Measurements from ENCODE around the gene CILP. TPM values are rescaled to one million over a fixed set of nuclear protein-coding genes. Genes with fewer than 3 reads are reported as not detected.

CILP gene
- total and polyA plus RNA-seq, 2 of the 13 experiments (the other 11 are each of a cell fraction or from before 2014, with no cell fraction given) = 0.03 TPM; not detected in 1

- ATAC-seq = no peak
- Histone ChIP-seq H3K4me1 (ENCODE audit: insufficient read depth, low read length) (peaks cover 23% of the 10 kb centered on the region), H2AFZ (ENCODE audit: low read length) (no peak overlapping the region), H3K9me3 (ENCODE audit: low read length) (no peaks in the 10 kb centered on the region), H3K4me3 (replicated peaks in 1 of 3; ENCODE audit: insufficient read depth in 1 of 3, low read depth in 2 of 3, low read length in 3 of 3) (no peak overlapping the region), H3K79me2 (ENCODE audit: insufficient read depth, low read length) (no peaks in the 10 kb centered on the region), H4K20me1 (ENCODE audit: insufficient read depth, low read length) (no peaks in the 10 kb centered on the region), H3K36me3 (replicated peaks in 1 of 2; ENCODE audit: control insufficient read depth in 1 of 2, insufficient read depth in 2 of 2, low read length in 2 of 2) (no peaks in the 10 kb centered on the region), H3K4me2 (ENCODE audit: low read depth, low read length) (no peak overlapping the region), H3K9ac (ENCODE audit: insufficient read depth, low read depth, low read length) (no peak overlapping the region), H3K27ac (ENCODE audit: extremely low read length, insufficient read depth, low read length) (no peak overlapping the region), H3K27me3 (ENCODE audit: control insufficient read depth in 1 of 2, insufficient read depth in 2 of 2, low read length in 2 of 2) (peaks cover 4 to 35% of the 10 kb centered on the region in 2 experiments; a peak in 3 of 5 replicates)
- intact Hi-C loops (cut with micrococcal nuclease; ENCODE audit: unreplicated experiment) = no loop called here
- ChIA-PET CTCF (ENCODE audit: low intra/inter-chr PET ratio, low total read pairs) (no interaction called here), POLR2A (no interaction called here)
- no peak for DNase-seq (ENCODE audit: low spot score)
- in situ Hi-C loops (cut with HindIII; ENCODE audit: extremely low pct_ligation_motif_present, low pct_unique_long_range_greater_than_20kb) = no loop called here
- no peak for FAIRE-seq
- no TSS peak for BruUV-seq (replicated peaks)
- 17% methylated on average over 2 of the region's 2 CpGs for WGBS (ENCODE audit: low lambda C conversion rate)
- no peak for TF ChIP-seq ZNF205 (CRISPR knock-in tag; IDR thresholded peaks at IDR 0.05)
- no peak for TF ChIP-seq ZNF607 (CRISPR knock-in tag; IDR thresholded peaks at IDR 0.05; ENCODE audit: borderline replicate concordance)
- no peak for TF ChIP-seq MYNN (CRISPR knock-in tag; IDR thresholded peaks at IDR 0.05; ENCODE audit: low read depth)
- no peak for TF ChIP-seq ARID5B (CRISPR knock-in tag; IDR thresholded peaks at IDR 0.05)
- TF ChIP-seq, protein P1, sequence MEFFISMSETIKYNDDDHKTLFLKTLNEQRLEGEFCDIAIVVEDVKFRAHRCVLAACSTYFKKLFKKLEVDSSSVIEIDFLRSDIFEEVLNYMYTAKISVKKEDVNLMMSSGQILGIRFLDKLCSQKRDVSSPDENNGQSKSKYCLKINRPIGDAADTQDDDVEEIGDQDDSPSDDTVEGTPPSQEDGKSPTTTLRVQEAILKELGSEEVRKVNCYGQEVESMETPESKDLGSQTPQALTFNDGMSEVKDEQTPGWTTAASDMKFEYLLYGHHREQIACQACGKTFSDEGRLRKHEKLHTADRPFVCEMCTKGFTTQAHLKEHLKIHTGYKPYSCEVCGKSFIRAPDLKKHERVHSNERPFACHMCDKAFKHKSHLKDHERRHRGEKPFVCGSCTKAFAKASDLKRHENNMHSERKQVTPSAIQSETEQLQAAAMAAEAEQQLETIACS (CRISPR knock-in tag; IDR thresholded peaks at IDR 0.05) = no peak
- TF ChIP-seq ZNF563 (CRISPR knock-in tag; IDR thresholded peaks at IDR 0.05) = no peak
- TF ChIP-seq AKNA (CRISPR knock-in tag; IDR thresholded peaks at IDR 0.05; ENCODE audit: borderline replicate concordance) = no peak
- TF ChIP-seq ESRRA (CRISPR knock-in tag; IDR thresholded peaks at IDR 0.05; ENCODE audit: low read depth) = no peak
- no peak for TF ChIP-seq ATAD3A (CRISPR knock-in tag; IDR thresholded peaks at IDR 0.05)
- TF ChIP-seq MEF2D (CRISPR knock-in tag; IDR thresholded peaks at IDR 0.05) = no peak
- no peak for TF ChIP-seq PITX1 (CRISPR knock-in tag; IDR thresholded peaks at IDR 0.05)
- TF ChIP-seq CTCF (CRISPR knock-in tag; IDR thresholded peaks at IDR 0.05) = no peak
- TF ChIP-seq THAP11 (CRISPR knock-in tag; IDR thresholded peaks at IDR 0.05) = no peak
Measured at GRCh38 chr15:65213241-65213640, 2.0 kb upstream of the CILP start.
